Panc1 (cell line): ENCODE data around the gene ARPC2. TPM values are rescaled to one million over a fixed set of nuclear protein-coding genes. Genes with fewer than 3 reads are reported as not detected.

Experiments
- ATAC-seq: fragments of 200-7000 bp; cut with Tn5 transposase; 2 replicates; pipeline ENCODE4 v1.9.1; 2020; ENCODE audit warnings: mild to moderate bottlenecking, moderate library complexity
- BruUV-seq: library from RNA; stranded (reverse); fragments of 400-500 nt; replicated peaks from 2 replicates; lab custom pipeline; 2021; lab: Mats Ljungman, UMichigan
- CTCF ChIA-PET: fragments of 300-600 bp; sonication (Branson Sonifier 250); formaldehyde crosslinking; loops from one replicate; lab custom pipeline; 2022; ENCODE audit warnings: antibody characterized with exemption; lab: Charles Lee
- POLR2A ChIA-PET: fragments of 300-600 bp; sonication (Branson Sonifier 250); formaldehyde crosslinking; loops from one replicate; lab custom pipeline; 2022; ENCODE audit warnings: antibody characterized with exemption; lab: Charles Lee
- DNase-seq: peaks from one replicate; pipeline ENCODE4 v3.0.0-alpha.2; 2010; ENCODE audit warnings: low read depth, low spot score
- H3K27ac ChIP-seq: 2 replicates; pipeline ENCODE4 v1.5.1; 2011; ENCODE audit warnings: mild to moderate bottlenecking, low read length, inconsistent platforms
- H3K27me3 ChIP-seq: fragments of 200-500 bp; sonication (Bioruptor generic); 2 replicates; pipeline ENCODE4 v1.6.0; 2014; ENCODE audit warnings: low read length, inconsistent platforms; ENCODE audit not compliant: control insufficient read depth, insufficient read depth
- H3K36me3 ChIP-seq: fragments of 200-500 bp; sonication (Bioruptor generic); 2 replicates; pipeline ENCODE4 v1.5.1; 2014; ENCODE audit warnings: inconsistent platforms, mild to moderate bottlenecking, low read length, moderate library complexity; ENCODE audit not compliant: control insufficient read depth, insufficient read depth
- H3K4me1 ChIP-seq: 2 replicates; pipeline ENCODE4 v1.5.1; 2011; ENCODE audit warnings: inconsistent platforms, mild to moderate bottlenecking, low read length, moderate library complexity; ENCODE audit not compliant: control insufficient read depth, insufficient read depth
- H3K4me3 ChIP-seq, 2 experiments: 2 replicates each; pipeline ENCODE4 v1.5.1; 2011 to 2012; ENCODE audit warnings: low read depth in 2 of 2, low read length in 2 of 2, mild to moderate bottlenecking in 2 of 2, inconsistent platforms in 1 of 2, moderate library complexity in 1 of 2
- H3K9me3 ChIP-seq: fragments of 200-500 bp; sonication (Bioruptor generic); 2 replicates; pipeline ENCODE4 v1.5.1; 2014; ENCODE audit warnings: low read depth, mild to moderate bottlenecking, inconsistent platforms, low read length, moderate library complexity; ENCODE audit not compliant: control insufficient read depth, insufficient read depth
- POLR2AphosphoS5 ChIP-seq: IDR thresholded peaks from 2 replicates; pipeline ENCODE4 v1.6.1; 2012; ENCODE audit warnings: mild to moderate bottlenecking, low read depth, low read length, moderate library complexity
- SIN3A ChIP-seq: IDR thresholded peaks from 2 replicates; pipeline ENCODE4 v1.6.1; 2012; ENCODE audit warnings: low read depth, mild to moderate bottlenecking, low read length, moderate library complexity, borderline replicate concordance; ENCODE audit not compliant: insufficient read depth
- TCF7L2 ChIP-seq: IDR thresholded peaks from 2 replicates; pipeline ENCODE4 v1.6.1; 2011; ENCODE audit warnings: mild to moderate bottlenecking, low read depth, low read length, inconsistent platforms
- in situ Hi-C: cut with HindIII; loops from 2 replicates; pipeline ENCODE4 v1.10.0; 2016; ENCODE audit warnings: low sequenced_read_pairs, low pct_unique_long_range_greater_than_20kb
- intact Hi-C: fragments of 100-400 bp; cut with micrococcal nuclease; formaldehyde crosslinking; loops from one replicate; pipeline ENCODE4 v1.10.0; 2022; ENCODE audit not compliant: unreplicated experiment
- total RNA-seq: library from RNA; stranded (reverse); gene quantifications from one replicate; pipeline ENCODE4 v1.2.1, GENCODE V29; 2021; ENCODE audit not compliant: unreplicated experiment
- TF ChIP-seq, protein P1 (sequence below): fragments of 450-650 bp; IDR thresholded peaks from 2 replicates; pipeline ENCODE4 v1.5.1; 2017; ENCODE audit warnings: mild to moderate bottlenecking
- TF ChIP-seq, protein P2 (sequence below), 2 experiments: IDR thresholded peaks; 2 replicates each; pipeline ENCODE4 v1.6.1; 2011 to 2012; ENCODE audit warnings: low read depth in 2 of 2, control low read depth in 1 of 2, low read length in 1 of 2, mild to moderate bottlenecking in 1 of 2, moderate library complexity in 1 of 2; ENCODE audit not compliant: insufficient read depth in 1 of 2

The ARPC2 gene
- total RNA-seq, 1 experiment from 2014 or later = 248 TPM

GRCh38 chr2:218253232-218253625 lies 36.2 kb downstream of the ARPC2 start:
- ATAC-seq (no peak), DNase-seq (no peak)
- Histone ChIP-seq H3K4me1 (no peaks in the 10 kb centered on the region), H3K27me3 (no peaks in the 10 kb centered on the region), H3K36me3 (peaks cover 33% of the 10 kb centered on the region), H3K4me3 (no peak overlapping the region), H3K9me3 (no peaks in the 10 kb centered on the region), H3K27ac (no peak overlapping the region)
- BruUV-seq = no TSS peak
- in situ Hi-C loops (no loop called here), intact Hi-C loops (no loop called here)
- CTCF ChIA-PET = no interaction called here
- POLR2A ChIA-PET = no interaction called here
- TF ChIP-seq, protein P1, sequence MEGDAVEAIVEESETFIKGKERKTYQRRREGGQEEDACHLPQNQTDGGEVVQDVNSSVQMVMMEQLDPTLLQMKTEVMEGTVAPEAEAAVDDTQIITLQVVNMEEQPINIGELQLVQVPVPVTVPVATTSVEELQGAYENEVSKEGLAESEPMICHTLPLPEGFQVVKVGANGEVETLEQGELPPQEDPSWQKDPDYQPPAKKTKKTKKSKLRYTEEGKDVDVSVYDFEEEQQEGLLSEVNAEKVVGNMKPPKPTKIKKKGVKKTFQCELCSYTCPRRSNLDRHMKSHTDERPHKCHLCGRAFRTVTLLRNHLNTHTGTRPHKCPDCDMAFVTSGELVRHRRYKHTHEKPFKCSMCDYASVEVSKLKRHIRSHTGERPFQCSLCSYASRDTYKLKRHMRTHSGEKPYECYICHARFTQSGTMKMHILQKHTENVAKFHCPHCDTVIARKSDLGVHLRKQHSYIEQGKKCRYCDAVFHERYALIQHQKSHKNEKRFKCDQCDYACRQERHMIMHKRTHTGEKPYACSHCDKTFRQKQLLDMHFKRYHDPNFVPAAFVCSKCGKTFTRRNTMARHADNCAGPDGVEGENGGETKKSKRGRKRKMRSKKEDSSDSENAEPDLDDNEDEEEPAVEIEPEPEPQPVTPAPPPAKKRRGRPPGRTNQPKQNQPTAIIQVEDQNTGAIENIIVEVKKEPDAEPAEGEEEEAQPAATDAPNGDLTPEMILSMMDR = no peak
- TF ChIP-seq POLR2AphosphoS5 (no peak), SIN3A (no peak), TCF7L2 (no peak)
- TF ChIP-seq, protein P2, sequence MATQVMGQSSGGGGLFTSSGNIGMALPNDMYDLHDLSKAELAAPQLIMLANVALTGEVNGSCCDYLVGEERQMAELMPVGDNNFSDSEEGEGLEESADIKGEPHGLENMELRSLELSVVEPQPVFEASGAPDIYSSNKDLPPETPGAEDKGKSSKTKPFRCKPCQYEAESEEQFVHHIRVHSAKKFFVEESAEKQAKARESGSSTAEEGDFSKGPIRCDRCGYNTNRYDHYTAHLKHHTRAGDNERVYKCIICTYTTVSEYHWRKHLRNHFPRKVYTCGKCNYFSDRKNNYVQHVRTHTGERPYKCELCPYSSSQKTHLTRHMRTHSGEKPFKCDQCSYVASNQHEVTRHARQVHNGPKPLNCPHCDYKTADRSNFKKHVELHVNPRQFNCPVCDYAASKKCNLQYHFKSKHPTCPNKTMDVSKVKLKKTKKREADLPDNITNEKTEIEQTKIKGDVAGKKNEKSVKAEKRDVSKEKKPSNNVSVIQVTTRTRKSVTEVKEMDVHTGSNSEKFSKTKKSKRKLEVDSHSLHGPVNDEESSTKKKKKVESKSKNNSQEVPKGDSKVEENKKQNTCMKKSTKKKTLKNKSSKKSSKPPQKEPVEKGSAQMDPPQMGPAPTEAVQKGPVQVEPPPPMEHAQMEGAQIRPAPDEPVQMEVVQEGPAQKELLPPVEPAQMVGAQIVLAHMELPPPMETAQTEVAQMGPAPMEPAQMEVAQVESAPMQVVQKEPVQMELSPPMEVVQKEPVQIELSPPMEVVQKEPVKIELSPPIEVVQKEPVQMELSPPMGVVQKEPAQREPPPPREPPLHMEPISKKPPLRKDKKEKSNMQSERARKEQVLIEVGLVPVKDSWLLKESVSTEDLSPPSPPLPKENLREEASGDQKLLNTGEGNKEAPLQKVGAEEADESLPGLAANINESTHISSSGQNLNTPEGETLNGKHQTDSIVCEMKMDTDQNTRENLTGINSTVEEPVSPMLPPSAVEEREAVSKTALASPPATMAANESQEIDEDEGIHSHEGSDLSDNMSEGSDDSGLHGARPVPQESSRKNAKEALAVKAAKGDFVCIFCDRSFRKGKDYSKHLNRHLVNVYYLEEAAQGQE (IDR thresholded peaks at IDR 0.05; ENCODE audit: insufficient read depth in 1 of 2, low read depth in 2 of 2, low read length in 1 of 2) = no peak

GRCh38 chr2:218255446-218255845 lies 38.5 kb downstream of the ARPC2 start:
- DNase-seq = no peak
- Histone ChIP-seq H3K27ac (no peak overlapping the region), H3K27me3 (no peaks in the 10 kb centered on the region), H3K4me3 (no peak overlapping the region), H3K9me3 (no peaks in the 10 kb centered on the region), H3K36me3 (peaks cover 23% of the 10 kb centered on the region), H3K4me1 (no peaks in the 10 kb centered on the region)
- in situ Hi-C loops = no loop called here
- TF ChIP-seq SIN3A = no peak
- TF ChIP-seq, protein P2 (IDR thresholded peaks at IDR 0.05; ENCODE audit: insufficient read depth in 1 of 2, low read depth in 2 of 2, low read length in 1 of 2) = no peak
- TF ChIP-seq, protein P1 = no peak
- TF ChIP-seq TCF7L2 = no peak
- TF ChIP-seq POLR2AphosphoS5 = no peak
- intact Hi-C loops = no loop called here
- POLR2A ChIA-PET = no interaction called here
- no TSS peak for BruUV-seq
- CTCF ChIA-PET = no interaction called here
- no peak for ATAC-seq
